K562 (cell line): ENCODE results near the gene FAM117B.

Experiments used
- CHD1 ChIP-seq: fragments of 200-600 bp; sonication (generic); IDR thresholded peaks from one replicate; pipeline ENCODE4 v1.6.1; 2012; ENCODE audit warnings: mild to moderate bottlenecking, moderate library complexity, low read length, inconsistent platforms
- HMGXB4 ChIP-seq: sonication (generic); formaldehyde crosslinking; IDR thresholded peaks from 2 replicates; pipeline ENCODE4 v1.8.1; 2023; ENCODE audit warnings: mild to moderate bottlenecking, missing genetic modification reagents
- MAFK ChIP-seq: IDR thresholded peaks from 2 replicates; pipeline ENCODE4 v1.6.1; 2011; ENCODE audit warnings: low read length, improper control_type of control experiment
- POLR2AphosphoS5 ChIP-seq: IDR thresholded peaks from 2 replicates; pipeline ENCODE4 v1.6.1; 2011; ENCODE audit warnings: mild to moderate bottlenecking, low read depth, low read length, moderate library complexity; ENCODE audit not compliant: control insufficient read depth, insufficient read depth
- TEAD2 ChIP-seq: fragments of 450-650 bp; IDR thresholded peaks from 2 replicates; pipeline ENCODE4 v1.6.1; 2016; ENCODE audit warnings: missing genetic modification characterization, control low read depth, missing compliant biosample characterization
- ZHX1 ChIP-seq: fragments of 150-350 bp; conservative IDR thresholded peaks from 2 replicates; pipeline ENCODE4 v1.6.1; 2014; ENCODE audit warnings: low read length
- ZNF707 ChIP-seq: fragments of 250-450 bp; sonication (Bioruptor Pico); conservative IDR thresholded peaks from 2 replicates; pipeline ENCODE4 v1.8.0; 2022; ENCODE audit warnings: inconsistent platforms, mild to moderate bottlenecking, moderate library complexity
- TF ChIP-seq, protein P1 (sequence below), 3 experiments: IDR thresholded peaks in 2 of 3; conservative IDR thresholded peaks in 1 of 3; 2 replicates each; pipeline ENCODE4 v1.5.1; 2011 to 2012; ENCODE audit warnings: low read length in 3 of 3, mild to moderate bottlenecking in 3 of 3, control low read depth in 2 of 3, improper control_type of control experiment in 1 of 3, inconsistent platforms in 1 of 3, low read depth in 1 of 3, mixed read lengths in 1 of 3, moderate library complexity in 1 of 3; ENCODE audit not compliant: insufficient read depth in 2 of 3

DNA sequence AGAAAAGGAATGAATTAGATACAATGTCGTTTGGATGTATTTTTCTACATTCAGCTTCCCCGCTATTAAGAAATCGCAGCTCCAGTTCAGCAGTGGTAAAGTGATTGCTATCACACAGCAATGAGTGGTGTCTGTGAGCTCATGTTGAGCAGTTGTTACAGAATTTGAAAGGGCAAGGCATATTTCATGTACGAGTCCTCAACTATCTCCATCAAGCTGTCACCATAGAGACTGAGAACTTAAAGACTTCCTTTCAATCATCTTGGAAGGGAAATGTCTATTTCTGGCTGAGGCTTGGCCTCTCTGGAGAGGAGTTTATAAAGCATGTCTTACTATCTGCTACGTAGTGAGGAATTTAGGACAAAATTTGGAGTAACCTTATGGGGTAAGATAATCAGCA, 24.4 kb upstream of the FAM117B start:
- TF ChIP-seq TEAD2 (tag) (no peak), CHD1 (no peak), ZHX1 (no peak), MAFK (no peak), POLR2AphosphoS5 (no peak), HMGXB4 (no peak), ZNF707 (no peak)
- TF ChIP-seq, protein P1, sequence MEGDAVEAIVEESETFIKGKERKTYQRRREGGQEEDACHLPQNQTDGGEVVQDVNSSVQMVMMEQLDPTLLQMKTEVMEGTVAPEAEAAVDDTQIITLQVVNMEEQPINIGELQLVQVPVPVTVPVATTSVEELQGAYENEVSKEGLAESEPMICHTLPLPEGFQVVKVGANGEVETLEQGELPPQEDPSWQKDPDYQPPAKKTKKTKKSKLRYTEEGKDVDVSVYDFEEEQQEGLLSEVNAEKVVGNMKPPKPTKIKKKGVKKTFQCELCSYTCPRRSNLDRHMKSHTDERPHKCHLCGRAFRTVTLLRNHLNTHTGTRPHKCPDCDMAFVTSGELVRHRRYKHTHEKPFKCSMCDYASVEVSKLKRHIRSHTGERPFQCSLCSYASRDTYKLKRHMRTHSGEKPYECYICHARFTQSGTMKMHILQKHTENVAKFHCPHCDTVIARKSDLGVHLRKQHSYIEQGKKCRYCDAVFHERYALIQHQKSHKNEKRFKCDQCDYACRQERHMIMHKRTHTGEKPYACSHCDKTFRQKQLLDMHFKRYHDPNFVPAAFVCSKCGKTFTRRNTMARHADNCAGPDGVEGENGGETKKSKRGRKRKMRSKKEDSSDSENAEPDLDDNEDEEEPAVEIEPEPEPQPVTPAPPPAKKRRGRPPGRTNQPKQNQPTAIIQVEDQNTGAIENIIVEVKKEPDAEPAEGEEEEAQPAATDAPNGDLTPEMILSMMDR (IDR thresholded peaks at IDR 0.05 in 2 of 3, conservative IDR thresholded peaks at IDR 0.05 in 1 of 3; ENCODE audit: insufficient read depth in 2 of 3, low read depth in 1 of 3, low read length in 3 of 3) = no peak
